GM12891 (cell line): ENCODE results near the gene ANKRD6.

Experiments used
- DNase-seq: peaks from one replicate; pipeline ENCODE4 v3.0.0; 2011; ENCODE audit warnings: low spot score; ENCODE audit not compliant: insufficient read length
- FAIRE-seq: peaks from 2 replicates; lab custom pipeline; 2011; peaks lifted over from hg19 to GRCh38; lab: Jason Lieb, UNC
- PAX5 ChIP-seq: IDR thresholded peaks from 2 replicates; pipeline ENCODE4 v1.6.1; 2011; ENCODE audit warnings: low read length, moderate library complexity, mild to moderate bottlenecking; ENCODE audit not compliant: insufficient read depth, severe bottlenecking
- POLR2A ChIP-seq: IDR thresholded peaks from 2 replicates; pipeline ENCODE4 v1.6.1; 2011; ENCODE audit warnings: low read depth, low read length, control low read depth
- POLR2AphosphoS5 ChIP-seq: IDR thresholded peaks from 2 replicates; pipeline ENCODE4 v1.6.1; 2011; ENCODE audit warnings: low read depth, low read length, control low read depth
- POU2F2 ChIP-seq: IDR thresholded peaks from 2 replicates; pipeline ENCODE4 v1.6.1; 2011; ENCODE audit warnings: low read depth, mild to moderate bottlenecking, control low read depth, low read length, moderate library complexity
- SPI1 ChIP-seq: IDR thresholded peaks from 2 replicates; pipeline ENCODE4 v1.6.1; 2011; ENCODE audit warnings: low read depth, low read length, control low read depth
- TAF1 ChIP-seq: IDR thresholded peaks from 2 replicates; pipeline ENCODE4 v1.6.1; 2011; ENCODE audit warnings: low read depth, low read length, control low read depth

Gene ANKRD6

DNA sequence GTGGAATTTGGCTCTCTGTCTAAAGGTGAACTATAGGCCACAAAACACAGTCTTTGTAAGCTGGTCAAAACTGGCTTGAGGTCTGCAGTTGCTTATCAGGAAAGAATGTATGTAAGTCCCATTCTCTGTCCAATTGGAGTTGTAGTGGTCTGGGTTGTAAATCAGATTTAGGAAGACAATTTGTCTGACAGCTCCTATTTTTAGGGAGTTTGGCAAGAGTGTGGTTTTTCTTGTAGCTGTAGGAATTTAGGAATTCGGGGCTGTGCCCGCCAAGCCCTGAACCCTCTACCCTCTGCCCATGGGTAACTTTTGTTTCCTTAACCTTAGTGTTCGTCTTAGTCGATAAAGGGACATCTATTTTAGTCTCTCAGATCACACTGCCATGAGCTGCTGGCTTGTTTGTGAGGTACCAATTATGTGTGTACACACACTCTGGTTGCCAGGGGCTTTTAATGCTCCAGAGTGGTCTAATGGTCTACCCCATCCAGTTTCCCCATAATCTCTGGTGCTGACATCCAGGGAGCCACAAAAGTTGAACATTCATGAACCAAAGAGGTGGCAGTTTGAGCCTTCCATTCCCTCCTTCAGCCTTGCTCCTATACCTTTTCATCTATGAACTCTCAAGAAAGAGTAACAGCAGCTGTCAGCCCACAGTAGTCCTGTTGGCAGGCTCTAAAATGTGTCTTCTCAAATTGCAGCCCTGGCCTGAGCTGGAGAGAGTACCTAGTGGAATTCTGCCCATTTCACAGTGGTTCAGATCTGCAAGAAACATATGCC lies 93.0 kb downstream of the ANKRD6 start:
- no peak for DNase-seq

DNA sequence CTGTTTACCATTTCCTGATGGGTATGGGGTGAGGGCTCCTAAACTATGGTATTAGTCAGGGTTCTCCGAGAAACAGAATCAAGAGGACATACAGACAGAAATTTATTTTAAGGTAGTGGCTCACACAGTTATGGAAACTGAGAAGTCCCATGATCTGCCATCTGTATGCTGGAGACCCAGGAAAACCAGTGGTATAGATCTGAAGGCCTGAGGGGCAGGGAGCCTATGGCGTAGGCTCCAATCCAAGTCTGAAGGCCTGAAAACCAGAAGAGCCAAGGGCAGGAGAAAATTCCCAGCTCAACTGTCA lies 93.6 kb downstream of the ANKRD6 start:
- no peak for TF ChIP-seq POLR2A
- no peak for TF ChIP-seq POU2F2
- no peak for TF ChIP-seq TAF1
- no peak for TF ChIP-seq SPI1
- no peak for TF ChIP-seq POLR2AphosphoS5
- TF ChIP-seq PAX5, result no peak
- no peak for DNase-seq
- no peak for FAIRE-seq

More for the DNA sequence above, 93.0 kb downstream of the ANKRD6 start:
- TF ChIP-seq POU2F2 (no peak), PAX5 (no peak), TAF1 (no peak), SPI1 (no peak), POLR2AphosphoS5 (no peak), POLR2A (no peak)
- no peak for FAIRE-seq

DNA sequence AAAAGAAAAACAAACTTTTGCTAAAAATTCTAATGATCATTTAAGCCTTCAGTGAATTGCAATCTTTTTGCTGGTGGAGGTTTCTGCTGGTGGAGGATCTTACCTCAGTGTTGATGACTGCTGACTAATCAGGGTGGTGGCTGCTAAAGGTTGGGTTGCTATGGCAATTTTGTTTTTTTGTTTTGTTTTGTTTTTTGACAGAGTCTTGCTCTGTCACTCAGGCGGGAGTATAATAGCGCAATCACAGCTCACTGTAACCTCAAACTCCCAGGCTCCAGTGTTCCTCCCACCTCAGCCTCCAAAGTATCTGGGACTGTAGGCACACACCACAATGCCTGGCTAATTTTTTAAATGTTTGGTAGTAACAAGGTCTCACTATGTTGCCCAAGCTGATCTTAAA lies 94.7 kb downstream of the ANKRD6 start:
- no peak for FAIRE-seq
- DNase-seq, result no peak
- TF ChIP-seq POLR2A (no peak), SPI1 (no peak), PAX5 (no peak), POLR2AphosphoS5 (no peak), POU2F2 (no peak), TAF1 (no peak)

DNA sequence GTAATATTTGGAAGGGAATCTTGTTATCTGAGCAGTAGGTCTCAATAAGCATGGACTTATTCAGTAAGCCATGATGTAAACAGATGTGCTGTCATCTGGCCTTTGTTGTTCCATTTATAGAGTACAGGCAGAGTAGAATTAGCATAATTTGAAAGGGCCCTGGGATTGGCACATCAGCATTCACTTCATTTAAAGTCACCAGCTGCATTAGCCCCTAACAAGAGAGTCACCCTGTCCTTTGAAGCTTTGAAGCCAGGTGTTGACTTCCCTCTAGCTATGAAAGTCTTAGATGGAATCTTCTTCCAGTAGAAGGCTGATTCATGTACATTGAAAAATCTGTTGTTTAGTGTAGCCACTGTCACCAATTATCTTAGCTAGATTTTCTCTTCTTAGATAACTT lies 95.9 kb downstream of the ANKRD6 start:
- no peak for DNase-seq
- TF ChIP-seq PAX5, result no peak
- TF ChIP-seq POU2F2, result no peak
- TF ChIP-seq POLR2AphosphoS5, result no peak
- TF ChIP-seq SPI1, result no peak
- TF ChIP-seq POLR2A, result no peak
- TF ChIP-seq TAF1, result no peak
- FAIRE-seq, result no peak

DNA sequence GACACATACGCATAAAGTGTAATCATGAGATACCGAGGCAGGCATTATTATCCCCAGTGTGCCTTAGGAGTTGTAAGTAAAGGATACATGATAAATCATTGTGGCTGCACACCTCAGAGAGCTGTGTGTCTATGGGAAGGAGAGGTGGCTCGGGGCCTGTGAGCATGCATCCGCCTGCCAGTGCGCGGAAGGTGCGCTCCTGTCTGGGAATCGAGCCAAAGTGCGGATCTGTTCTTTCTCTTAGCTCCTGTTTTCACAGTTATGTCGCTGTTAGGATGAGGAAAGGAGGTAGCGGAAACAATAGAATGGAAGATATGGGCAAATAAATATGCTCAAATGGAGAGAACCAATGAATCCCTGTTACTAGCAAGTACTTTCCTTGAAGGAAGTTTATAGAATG lies 98.0 kb downstream of the ANKRD6 start:
- no peak for TF ChIP-seq SPI1
- TF ChIP-seq POU2F2, result no peak
- no peak for TF ChIP-seq TAF1
- no peak for TF ChIP-seq POLR2A
- FAIRE-seq (no peak), DNase-seq (no peak)

DNA sequence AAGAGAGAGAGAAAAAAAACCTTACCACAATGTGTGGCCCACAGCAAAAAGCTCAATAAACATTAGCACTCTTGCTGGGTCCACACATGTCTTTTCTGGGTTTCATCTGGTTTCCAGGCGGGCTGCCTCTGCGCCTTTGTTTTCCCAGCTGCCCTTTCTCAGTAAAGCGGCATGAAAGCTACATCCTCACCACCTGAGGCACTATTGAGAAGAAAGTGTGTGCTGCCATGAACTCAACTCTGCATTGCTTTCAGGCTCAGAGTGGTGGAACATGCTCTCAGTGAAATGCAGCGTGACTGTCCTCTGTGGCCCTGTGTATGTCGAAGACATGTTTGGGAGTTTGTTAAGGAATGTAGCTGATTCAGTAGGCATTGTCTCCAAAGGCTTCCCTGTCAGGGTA lies 103.3 kb downstream of the ANKRD6 start:
- FAIRE-seq (no peak), DNase-seq (no peak)
- TF ChIP-seq POU2F2 (no peak), POLR2A (no peak)

DNA sequence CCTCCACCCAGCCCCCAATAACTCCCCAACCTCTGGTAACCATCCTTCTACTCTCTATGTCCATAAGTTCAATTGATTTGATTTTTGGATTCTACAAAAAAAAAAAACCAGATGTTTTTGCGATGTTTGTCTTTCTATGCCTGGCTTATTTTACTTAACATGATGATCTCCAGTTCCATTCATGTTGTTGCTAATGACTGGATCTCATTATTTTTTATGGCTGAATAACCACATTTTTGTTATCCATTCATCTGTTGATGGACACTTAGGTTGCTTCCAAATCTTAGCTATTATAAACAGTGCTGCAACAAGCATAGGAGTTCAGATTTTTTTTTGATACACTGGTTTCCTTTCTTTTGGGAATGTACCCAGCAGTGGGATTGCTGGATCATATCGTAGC lies 106.8 kb downstream of the ANKRD6 start:
- no peak for FAIRE-seq
- no peak for DNase-seq
- TF ChIP-seq POLR2AphosphoS5 (no peak), SPI1 (no peak), POLR2A (no peak), TAF1 (no peak), PAX5 (no peak), POU2F2 (no peak)

DNA sequence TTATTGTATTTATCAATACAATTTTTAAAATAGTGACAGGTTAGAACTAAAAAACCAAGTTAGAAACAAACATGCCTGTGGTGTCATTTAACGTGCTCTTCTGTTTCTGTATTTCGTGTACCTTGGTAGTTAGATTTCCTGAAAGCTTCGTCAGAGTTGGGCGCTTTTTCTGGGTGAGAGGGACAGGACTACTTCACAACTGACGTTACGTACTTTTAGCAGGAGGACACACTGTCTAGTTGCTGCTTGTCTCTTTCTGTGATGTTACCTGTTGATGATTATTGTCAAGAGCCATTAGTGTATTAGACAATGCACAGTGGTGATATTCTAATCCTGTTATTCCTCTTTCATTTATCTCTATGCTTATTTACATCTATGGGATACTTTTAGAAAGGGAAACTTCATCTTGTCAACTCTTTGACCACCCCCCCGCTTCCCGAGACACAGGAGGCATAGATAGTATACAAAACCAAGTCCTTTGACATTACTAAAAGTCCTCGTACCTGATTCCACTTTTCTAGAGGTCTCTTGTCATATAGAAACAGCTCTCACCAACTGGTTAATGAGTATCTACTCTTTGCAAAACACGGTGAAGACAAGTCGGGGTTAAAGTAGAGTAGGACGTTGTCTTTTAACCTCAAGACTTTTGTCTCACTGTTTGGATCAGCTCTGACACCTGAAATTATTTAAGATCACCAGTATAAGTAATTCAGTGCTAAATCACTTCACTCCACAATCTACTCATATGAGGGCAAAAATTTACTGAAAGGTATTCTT lies 109.3 kb downstream of the ANKRD6 start:
- TF ChIP-seq SPI1 (no peak), TAF1 (no peak), POU2F2 (no peak), POLR2AphosphoS5 (no peak), PAX5 (no peak), POLR2A (no peak)
- no peak for DNase-seq
- no peak for FAIRE-seq

DNA sequence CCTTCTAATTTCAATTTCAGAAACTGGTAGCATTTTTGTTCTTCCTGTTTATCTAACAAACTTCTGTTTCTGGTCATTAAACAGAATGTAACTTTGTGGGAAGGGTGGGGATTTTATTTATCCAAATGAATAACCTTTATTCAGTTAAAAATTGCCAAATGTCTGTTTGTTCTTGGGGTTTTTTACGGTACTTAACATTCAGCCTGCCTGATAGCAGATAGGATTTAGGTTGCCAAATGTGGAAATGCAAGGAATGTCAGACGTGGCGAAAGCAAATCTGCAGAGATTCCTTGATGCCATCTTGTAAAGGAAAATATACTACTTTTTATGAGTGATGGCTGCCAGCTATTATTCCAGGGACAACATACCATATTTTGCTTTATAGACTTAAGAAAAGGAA lies 109.9 kb downstream of the ANKRD6 start:
- TF ChIP-seq SPI1 (no peak), POLR2AphosphoS5 (no peak), TAF1 (no peak), POU2F2 (no peak), POLR2A (no peak)
- FAIRE-seq (no peak), DNase-seq (no peak)

DNA sequence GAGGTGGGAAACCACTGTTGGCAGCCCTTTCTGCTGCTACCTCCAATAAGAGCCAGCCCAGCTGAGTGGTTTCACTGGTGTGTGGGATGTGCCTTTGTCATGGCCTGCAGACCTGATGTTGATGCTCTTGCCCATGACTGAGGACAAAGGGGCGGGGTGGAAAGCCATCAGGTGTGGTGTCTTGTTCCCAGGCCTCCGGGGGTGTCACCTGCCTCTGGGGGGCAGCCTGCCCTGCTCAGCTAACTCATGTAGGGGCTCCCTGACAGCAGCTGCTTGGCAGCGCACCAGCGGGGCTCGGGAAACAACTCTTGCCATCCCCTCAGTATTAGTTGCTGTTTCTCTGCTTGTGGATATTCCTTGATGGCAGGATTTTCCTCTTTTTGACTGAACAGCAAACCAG lies 114.3 kb downstream of the ANKRD6 start:
- no peak for FAIRE-seq
- TF ChIP-seq TAF1 (no peak), POLR2AphosphoS5 (no peak), POU2F2 (no peak), POLR2A (no peak), PAX5 (no peak), SPI1 (no peak)
- no peak for DNase-seq
